ENCODE measurements around the gene PDE6B.

DNA sequence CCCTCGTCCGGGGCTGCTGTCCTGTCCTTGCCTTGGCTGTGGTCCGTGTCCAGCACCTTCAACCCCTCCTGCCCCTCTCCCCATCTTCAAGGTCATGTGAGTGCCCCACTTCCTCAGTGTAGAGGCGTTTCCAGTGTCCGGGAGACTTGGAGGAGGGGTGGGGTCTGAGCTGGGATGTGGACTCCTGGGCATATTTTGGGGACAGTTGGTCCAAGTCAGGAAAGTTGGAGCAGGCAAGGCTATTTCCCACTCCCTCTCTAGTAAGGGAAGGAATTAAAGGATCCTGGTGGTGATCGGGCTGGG lies 83.2 kb downstream of the PDE6B start:
- TF ChIP-seq, protein P1, sequence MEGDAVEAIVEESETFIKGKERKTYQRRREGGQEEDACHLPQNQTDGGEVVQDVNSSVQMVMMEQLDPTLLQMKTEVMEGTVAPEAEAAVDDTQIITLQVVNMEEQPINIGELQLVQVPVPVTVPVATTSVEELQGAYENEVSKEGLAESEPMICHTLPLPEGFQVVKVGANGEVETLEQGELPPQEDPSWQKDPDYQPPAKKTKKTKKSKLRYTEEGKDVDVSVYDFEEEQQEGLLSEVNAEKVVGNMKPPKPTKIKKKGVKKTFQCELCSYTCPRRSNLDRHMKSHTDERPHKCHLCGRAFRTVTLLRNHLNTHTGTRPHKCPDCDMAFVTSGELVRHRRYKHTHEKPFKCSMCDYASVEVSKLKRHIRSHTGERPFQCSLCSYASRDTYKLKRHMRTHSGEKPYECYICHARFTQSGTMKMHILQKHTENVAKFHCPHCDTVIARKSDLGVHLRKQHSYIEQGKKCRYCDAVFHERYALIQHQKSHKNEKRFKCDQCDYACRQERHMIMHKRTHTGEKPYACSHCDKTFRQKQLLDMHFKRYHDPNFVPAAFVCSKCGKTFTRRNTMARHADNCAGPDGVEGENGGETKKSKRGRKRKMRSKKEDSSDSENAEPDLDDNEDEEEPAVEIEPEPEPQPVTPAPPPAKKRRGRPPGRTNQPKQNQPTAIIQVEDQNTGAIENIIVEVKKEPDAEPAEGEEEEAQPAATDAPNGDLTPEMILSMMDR (IDR thresholded peaks at IDR 0.05): no peak
- TF ChIP-seq ZFX (IDR thresholded peaks at IDR 0.05; ENCODE audit: borderline replicate concordance): no peak
